Body of pancreas (tissue), 4 donors: ENCODE data around the gene PPP2R5B. TPM values are rescaled to one million over a fixed set of nuclear protein-coding genes. Genes with fewer than 3 reads are reported as not detected.
A peak's percentile ranks its signal among the peaks of the same experiment; 100 is the strongest.

Experiments used
- ATAC-seq: fragments of 150-250 bp; one replicate; pipeline ENCODE4 v1.9.1; 2016
- DNase-seq, 4 donors: peaks; one replicate each; pipeline ENCODE4 v3.0.0-alpha.2; 2019
- H3K27ac ChIP-seq, 4 donors: fragments of 200-600 bp; sonication (generic); 1 replicate in 3 of 4; 2 replicates in 1 of 4; pipeline versions ENCODE4 v1.5.1 to v1.6.1; 2016 to 2019; ENCODE audit warnings: mild to moderate bottlenecking in 1 of 4, mixed read lengths in 1 of 4, moderate library complexity in 1 of 4
- H3K27me3 ChIP-seq, 2 donors: fragments of 200-600 bp; sonication (generic); one replicate each; pipeline ENCODE4 v1.6.0; 2016; ENCODE audit warnings: mild to moderate bottlenecking in 1 of 2
- H3K36me3 ChIP-seq, 2 donors: fragments of 200-600 bp; sonication (generic); replicated peaks in 1 of 2; 2 replicates each; pipeline ENCODE4 v1.5.1; 2016; ENCODE audit warnings: low read depth in 2 of 2; ENCODE audit not compliant: insufficient read depth in 1 of 2
- H3K4me1 ChIP-seq: fragments of 200-600 bp; sonication (generic); one replicate; pipeline ENCODE4 v1.6.0; 2016
- H3K4me3 ChIP-seq, 2 donors: fragments of 200-600 bp; sonication (generic); 1 replicate in 1 of 2; 2 replicates in 1 of 2; pipeline ENCODE4 v1.5.1; 2016 to 2019
- H3K9me3 ChIP-seq, 3 donors: fragments of 200-600 bp; sonication (generic); 1 replicate in 2 of 3; 2 replicates in 1 of 3; pipeline ENCODE4 v1.5.1; 2016
- CTCF ChIP-seq, 7 experiments: fragments of 450-650 bp in 4 of 7; fragments of 200-600 bp in 3 of 7; sonication (generic) in 3 of 7; IDR thresholded peaks; one replicate each; pipeline ENCODE4 v1.5.1; 2016 to 2019; ENCODE audit warnings: antibody characterized with exemption in 7 of 7
- POLR2A ChIP-seq, 3 donors: fragments of 450-650 bp; IDR thresholded peaks; one replicate each; pipeline ENCODE4 v1.6.1; 2016; ENCODE audit warnings: antibody characterized with exemption in 3 of 3, mild to moderate bottlenecking in 2 of 3
- WGBS, 2 donors: methylation state at CpG; one replicate each; pipeline ENCODE4 v1.1.5; 2017; 5-methylcytosine and 5-hydroxymethylcytosine counted together
- intact Hi-C: fragments of 100-400 bp; cut with DNase I; formaldehyde crosslinking; loops from one replicate; pipeline ENCODE4 v1.15.1; 2023
- total RNA-seq, 2 donors: library from RNA; depleted of rRNA; stranded (reverse); fragments of >200 nt; gene quantifications; one replicate each; pipeline ENCODE4 v1.1.0, GENCODE V29; 2016

Gene PPP2R5B
- total RNA-seq, 2 donors from 2014 or later = 12.7 to 35.6 TPM

- Histone ChIP-seq H3K4me1 (peaks cover 24% of the 10 kb centered on the region), H3K4me3 (no peak overlapping the region), H3K27me3 (no peaks in the 10 kb centered on the region), H3K27ac (no peak overlapping the region), H3K36me3 (peaks cover 0 to 20% of the 10 kb centered on the region in 2 donors), H3K9me3 (no peaks in the 10 kb centered on the region)
- DNase-seq (no peak), ATAC-seq (no peak)
- WGBS, 2 donors = 73 to 89% methylated on average over 5 to 18 of the region's 18 CpGs
- TF ChIP-seq CTCF (IDR thresholded peaks at IDR 0.05) = no peak
- TF ChIP-seq POLR2A (IDR thresholded peaks at IDR 0.05) = no peak
- intact Hi-C loops = no loop called here
Observed at GRCh38 chr11:64913171-64913727, 11.2 kb upstream of the PPP2R5B start.

GRCh38 chr11:64914123-64914522, 10.4 kb upstream of the PPP2R5B start:
- no peak for DNase-seq
- peaks cover 0 to 19% of the 10 kb centered on the region in 2 donors for H3K36me3 ChIP-seq

GRCh38 chr11:64915376-64915887, 9.1 kb upstream of the PPP2R5B start:
- Histone ChIP-seq H3K4me3 (no peak overlapping the region), H3K27ac (no peak overlapping the region), H3K4me1 (peaks cover 30% of the 10 kb centered on the region), H3K36me3 (peaks cover 0 to 14% of the 10 kb centered on the region in 2 donors), H3K27me3 (no peaks in the 10 kb centered on the region), H3K9me3 (no peaks in the 10 kb centered on the region)
- 68 to 76% methylated on average over 7 of the region's 7 CpGs for WGBS, 2 donors
- intact Hi-C loops = no loop called here
- TF ChIP-seq CTCF (IDR thresholded peaks at IDR 0.05) (no peak), POLR2A (IDR thresholded peaks at IDR 0.05) (no peak)
- DNase-seq = no peak
- ATAC-seq = no peak

More at GRCh38 chr11:64914123-64914522, 10.4 kb upstream of the PPP2R5B start:
- intact Hi-C loops = no loop called here
- Histone ChIP-seq H3K27me3 (no peaks in the 10 kb centered on the region), H3K9me3 (no peaks in the 10 kb centered on the region), H3K4me1 (peaks cover 30% of the 10 kb centered on the region), H3K4me3 (no peak overlapping the region), H3K27ac (no peak overlapping the region)
- ATAC-seq = no peak
- no peak for TF ChIP-seq POLR2A (IDR thresholded peaks at IDR 0.05)
- 93 to 94% methylated on average over 3 to 17 of the region's 17 CpGs for WGBS, 2 donors

GRCh38 chr11:64916040-64916774, 8.3 kb upstream of the PPP2R5B start:
- no peak for ATAC-seq
- intact Hi-C loops = no loop called here

More at GRCh38 chr11:64916040-64916774, 8.3 kb upstream of the PPP2R5B start:
- H3K27ac ChIP-seq = peak overlapping the region; percentile 39 to 80 (median 60)
- no peaks in the 10 kb centered on the region for H3K9me3 ChIP-seq
- no peak for TF ChIP-seq POLR2A (IDR thresholded peaks at IDR 0.05)
- no peak for TF ChIP-seq CTCF (IDR thresholded peaks at IDR 0.05)
- H3K27me3 ChIP-seq = no peaks in the 10 kb centered on the region
- H3K4me1 ChIP-seq = peaks cover 30% of the 10 kb centered on the region
- H3K4me3 ChIP-seq = peak overlapping the region; percentile 43 to 74
- peaks cover 0 to 7% of the 10 kb centered on the region in 2 donors for H3K36me3 ChIP-seq
- peak in 2 of 4 donors; percentile 49 to 52 for DNase-seq
- 4 to 7% methylated on average over 13 to 23 of the region's 23 CpGs for WGBS, 2 donors
